Natural killer cell treated with Interleukin-12 subunit alpha and Interleukin-12 subunit beta and Interleukin-15 and Interleukin-18, amount 100 ng/mL, for 72 hours (primary cell): ENCODE results near the gene TCP10L. TPM values are rescaled to one million over a fixed set of nuclear protein-coding genes. Genes with fewer than 3 reads are reported as not detected.
"Not testable (repeated sequence)": the region's sequence is repeated elsewhere in the genome, so short reads cannot be mapped to it uniquely, and the experiment has no call there.

Experiments used
- ATAC-seq, 2 donors: fragments of 150-1000 bp; cut with Tn5 transposase in 1 of 2; sonication (Bioruptor Pico), chemical (Tn5 transposase) in 1 of 2; 2 replicates each; pipeline ENCODE4 v1.10.0; 2021
- DNase-seq: peaks from one replicate; pipeline ENCODE4 v3.0.0; 2022; ENCODE audit warnings: low spot score
- H3K27ac Mint-ChIP-seq, 2 donors: 1 replicate in 1 of 2; 2 replicates in 1 of 2; pipeline ENCODE4 v1.8.0; 2022; ENCODE audit warnings: mixed read lengths in 2 of 2, mild to moderate bottlenecking in 1 of 2, moderate library complexity in 1 of 2
- H3K27me3 Mint-ChIP-seq, 2 donors: 1 replicate in 1 of 2; 2 replicates in 1 of 2; pipeline ENCODE4 v1.8.0; 2022; ENCODE audit warnings: mixed read lengths in 2 of 2
- H3K36me3 Mint-ChIP-seq: one replicate; pipeline ENCODE4 v1.8.0; 2022; ENCODE audit warnings: mixed read lengths
- H3K4me1 Mint-ChIP-seq, 2 donors: 1 replicate in 1 of 2; 2 replicates in 1 of 2; pipeline ENCODE4 v1.8.0; 2022; ENCODE audit warnings: low read depth in 2 of 2, mixed read lengths in 2 of 2, mild to moderate bottlenecking in 1 of 2
- H3K4me3 Mint-ChIP-seq: one replicate; pipeline ENCODE4 v1.8.0; 2022; ENCODE audit warnings: mixed read lengths
- H3K9me3 Mint-ChIP-seq: 2 replicates; pipeline ENCODE4 v1.8.0; 2022; ENCODE audit warnings: mixed read lengths
- total RNA-seq, 2 donors: library from RNA; stranded (reverse); gene quantifications; one replicate each; pipeline ENCODE4 v1.2.3, GENCODE V29; 2022

Gene TCP10L
- total RNA-seq, 2 donors from 2014 or later, result 1.1 to 1.3 TPM

GRCh38 chr21:32574946-32575925 is 10.1 kb downstream of the TCP10L start:
- Mint-ChIP-seq H3K4me3 (no peak overlapping the region), H3K4me1 (peaks cover 0 to 9% of the 10 kb centered on the region in 2 donors), H3K36me3 (no peaks in the 10 kb centered on the region), H3K9me3 (no peaks in the 10 kb centered on the region), H3K27me3 (no peaks in the 10 kb centered on the region), H3K27ac (no peak overlapping the region)
- ATAC-seq (peak; percentile 32 to 43), DNase-seq (no peak)

GRCh38 chr21:32572574-32573420 is 12.5 kb downstream of the TCP10L start:
- peaks cover 12 to 29% of the 10 kb centered on the region in 2 donors for H3K4me1 Mint-ChIP-seq
- no peak for ATAC-seq
- H3K4me3 Mint-ChIP-seq, result no peak overlapping the region
- no peaks in the 10 kb centered on the region for H3K9me3 Mint-ChIP-seq
- no peaks in the 10 kb centered on the region for H3K27me3 Mint-ChIP-seq
- no peak overlapping the region for H3K27ac Mint-ChIP-seq
- H3K36me3 Mint-ChIP-seq, result no peaks in the 10 kb centered on the region
- DNase-seq, result no peak

- DNase-seq (no peak), ATAC-seq (no peak)
- peaks cover 12 to 29% of the 10 kb centered on the region in 2 donors for H3K4me1 Mint-ChIP-seq
- H3K27me3 Mint-ChIP-seq, result no peaks in the 10 kb centered on the region
- peak overlapping the region; percentile 94 for H3K4me3 Mint-ChIP-seq
- no peaks in the 10 kb centered on the region for H3K9me3 Mint-ChIP-seq
- H3K27ac Mint-ChIP-seq, result peak overlapping the region; percentile 56 to 86
- H3K36me3 Mint-ChIP-seq, result peaks cover 11% of the 10 kb centered on the region
Measured at GRCh38 chr21:32570456-32570855, 14.9 kb downstream of the TCP10L start.

- Mint-ChIP-seq H3K9me3 (no peaks in the 10 kb centered on the region), H3K4me3 (peak overlapping the region; percentile 94), H3K36me3 (peaks cover 20% of the 10 kb centered on the region), H3K4me1 (peaks cover 12 to 29% of the 10 kb centered on the region in 2 donors), H3K27ac (peak overlapping the region; percentile 56 to 86), H3K27me3 (no peaks in the 10 kb centered on the region)
- DNase-seq (peak; percentile 85), ATAC-seq (peak; percentile 91)
Measured at GRCh38 chr21:32569261-32570230, 15.8 kb downstream of the TCP10L start.

- H3K4me3 Mint-ChIP-seq, result no peak overlapping the region
- ATAC-seq (no peak), DNase-seq (no peak)
- H3K4me1 Mint-ChIP-seq, result peaks cover 12 to 29% of the 10 kb centered on the region in 2 donors
- H3K36me3 Mint-ChIP-seq, result peaks cover 25% of the 10 kb centered on the region
- no peaks in the 10 kb centered on the region for H3K9me3 Mint-ChIP-seq
- H3K27me3 Mint-ChIP-seq, result no peaks in the 10 kb centered on the region
- H3K27ac Mint-ChIP-seq, result no peak overlapping the region
Measured at GRCh38 chr21:32567626-32568025, 17.7 kb downstream of the TCP10L start.

GRCh38 chr21:32566741-32567389 is 18.5 kb downstream of the TCP10L start:
- no peak overlapping the region for H3K4me3 Mint-ChIP-seq
- H3K36me3 Mint-ChIP-seq, result peaks cover 25% of the 10 kb centered on the region
- H3K9me3 Mint-ChIP-seq, result no peaks in the 10 kb centered on the region
- no peak overlapping the region for H3K27ac Mint-ChIP-seq
- ATAC-seq (no peak), DNase-seq (no peak)
- peaks cover 12 to 29% of the 10 kb centered on the region in 2 donors for H3K4me1 Mint-ChIP-seq
- no peaks in the 10 kb centered on the region for H3K27me3 Mint-ChIP-seq

- Mint-ChIP-seq H3K36me3 (peaks cover 25% of the 10 kb centered on the region), H3K9me3 (no peaks in the 10 kb centered on the region), H3K4me1 (peaks cover 12 to 28% of the 10 kb centered on the region in 2 donors), H3K4me3 (no peak overlapping the region), H3K27ac (no peak overlapping the region), H3K27me3 (no peaks in the 10 kb centered on the region)
- DNase-seq, result no peak
- no peak for ATAC-seq
Measured at GRCh38 chr21:32565856-32566465, 19.4 kb downstream of the TCP10L start.

- no peaks in the 10 kb centered on the region for H3K4me1 Mint-ChIP-seq
- H3K27ac Mint-ChIP-seq, result no peak overlapping the region
- H3K9me3 Mint-ChIP-seq, result no peaks in the 10 kb centered on the region
- no peaks in the 10 kb centered on the region for H3K27me3 Mint-ChIP-seq
- H3K4me3 Mint-ChIP-seq, result no peak overlapping the region
- ATAC-seq, result no peak
- no peak for DNase-seq
- peaks cover 25% of the 10 kb centered on the region for H3K36me3 Mint-ChIP-seq
Measured at GRCh38 chr21:32562915-32563314, 22.4 kb downstream of the TCP10L start.

GRCh38 chr21:32562426-32562825 is 22.9 kb downstream of the TCP10L start:
- Mint-ChIP-seq H3K4me1 (no peaks in the 10 kb centered on the region), H3K36me3 (peaks cover 25% of the 10 kb centered on the region), H3K9me3 (no peaks in the 10 kb centered on the region), H3K27ac (peak overlapping the region in 1 of 2 donors; percentile 44), H3K27me3 (no peaks in the 10 kb centered on the region), H3K4me3 (no peak overlapping the region)
- ATAC-seq (no peak), DNase-seq (no peak)

- not testable (repeated sequence) for ATAC-seq, H3K4me3 Mint-ChIP-seq, H3K9me3 Mint-ChIP-seq, H3K27ac Mint-ChIP-seq, DNase-seq, H3K27me3 Mint-ChIP-seq, H3K4me1 Mint-ChIP-seq
- H3K36me3 Mint-ChIP-seq, result peaks cover 24% of the 10 kb centered on the region
Measured at GRCh38 chr21:32561476-32561875, 23.8 kb downstream of the TCP10L start.

GRCh38 chr21:32560896-32561295 is 24.4 kb downstream of the TCP10L start:
- ATAC-seq (no peak), DNase-seq (no peak)
- Mint-ChIP-seq H3K9me3 (no peaks in the 10 kb centered on the region), H3K4me1 (peaks cover 0 to 4% of the 10 kb centered on the region in 2 donors), H3K4me3 (no peak overlapping the region), H3K27me3 (no peaks in the 10 kb centered on the region), H3K27ac (no peak overlapping the region), H3K36me3 (peaks cover 18% of the 10 kb centered on the region)

- H3K27me3 Mint-ChIP-seq, result no peaks in the 10 kb centered on the region
Measured at GRCh38 chr21:32559006-32559610, 26.2 kb downstream of the TCP10L start.

More at GRCh38 chr21:32559006-32559610, 26.2 kb downstream of the TCP10L start:
- H3K4me1 Mint-ChIP-seq, result peaks cover 0 to 13% of the 10 kb centered on the region in 2 donors
- ATAC-seq, result no peak
- peaks cover under 1% of the 10 kb centered on the region for H3K36me3 Mint-ChIP-seq
- no peak for DNase-seq
- H3K27ac Mint-ChIP-seq, result no peak overlapping the region
- no peaks in the 10 kb centered on the region for H3K9me3 Mint-ChIP-seq
- H3K4me3 Mint-ChIP-seq, result no peak overlapping the region
